H9 (cell line): Measurements from ENCODE around the gene RAD18. TPM values are rescaled to one million over a fixed set of nuclear protein-coding genes. Genes with fewer than 3 reads are reported as not detected.

Source experiments
- DNase-seq: peaks from one replicate; pipeline ENCODE4 v3.0.0-alpha.2; 2017
- H2AFZ ChIP-seq: one replicate; pipeline ENCODE4 v1.6.1; 2013; ENCODE audit warnings: mild to moderate bottlenecking, low read length, control low read depth, moderate library complexity
- H2AK5ac ChIP-seq: 2 replicates; pipeline ENCODE4 v1.6.1; 2013; ENCODE audit warnings: low read length, control low read depth, mixed read lengths; ENCODE audit not compliant: insufficient read length
- H2BK120ac ChIP-seq: one replicate; pipeline ENCODE4 v1.6.1; 2013; ENCODE audit warnings: low read depth, mild to moderate bottlenecking, low read length, control low read depth, inconsistent platforms; ENCODE audit not compliant: poor library complexity, severe bottlenecking
- H2BK12ac ChIP-seq: 2 replicates; pipeline ENCODE4 v1.6.1; 2013; ENCODE audit warnings: low read length, control low read depth, mixed read lengths, low read depth; ENCODE audit not compliant: insufficient read length
- H2BK15ac ChIP-seq: 2 replicates; pipeline ENCODE4 v1.6.1; 2013; ENCODE audit warnings: low read depth, low read length, control low read depth
- H2BK20ac ChIP-seq: one replicate; pipeline ENCODE4 v1.6.1; 2013; ENCODE audit warnings: low read depth, mild to moderate bottlenecking, low read length, control low read depth, inconsistent platforms; ENCODE audit not compliant: poor library complexity, severe bottlenecking
- H2BK5ac ChIP-seq: 2 replicates; pipeline ENCODE4 v1.6.1; 2013; ENCODE audit warnings: low read length, control low read depth, mixed read lengths; ENCODE audit not compliant: insufficient read length
- H3K14ac ChIP-seq: 2 replicates; pipeline ENCODE4 v1.6.1; 2013; ENCODE audit warnings: low read length, control low read depth; ENCODE audit not compliant: insufficient read depth
- H3K18ac ChIP-seq: 2 replicates; pipeline ENCODE4 v1.6.1; 2013; ENCODE audit warnings: low read depth, mild to moderate bottlenecking, mixed read lengths, low read length, control low read depth; ENCODE audit not compliant: insufficient read length
- H3K23ac ChIP-seq: 2 replicates; pipeline ENCODE4 v1.6.1; 2013; ENCODE audit warnings: low read length, control low read depth, mixed read lengths, low read depth; ENCODE audit not compliant: insufficient read length
- H3K23me2 ChIP-seq: 2 replicates; pipeline ENCODE4 v1.6.1; 2013; ENCODE audit warnings: low read depth, mild to moderate bottlenecking, mixed read lengths, low read length, control low read depth; ENCODE audit not compliant: insufficient read length, poor library complexity, severe bottlenecking
- H3K27ac ChIP-seq: 2 replicates; pipeline ENCODE4 v1.5.1; 2013; ENCODE audit warnings: low read length, control low read depth, mixed read lengths, low read depth; ENCODE audit not compliant: insufficient read length
- H3K27me3 ChIP-seq: 2 replicates; pipeline ENCODE4 v1.6.1; 2013; ENCODE audit warnings: low read length, control low read depth, inconsistent platforms; ENCODE audit not compliant: insufficient read depth
- H3K4ac ChIP-seq: 2 replicates; pipeline ENCODE4 v1.6.1; 2013; ENCODE audit warnings: low read depth, mild to moderate bottlenecking, control low read depth, inconsistent platforms, low read length, moderate library complexity
- H3K4me1 ChIP-seq: 2 replicates; pipeline ENCODE4 v1.6.1; 2013; ENCODE audit warnings: low read length, control low read depth, inconsistent platforms; ENCODE audit not compliant: insufficient read depth
- H3K4me2 ChIP-seq: 2 replicates; pipeline ENCODE4 v1.6.1; 2013; ENCODE audit warnings: low read length, control low read depth, mixed read lengths; ENCODE audit not compliant: insufficient read length, insufficient read depth
- H3K56ac ChIP-seq: 2 replicates; pipeline ENCODE4 v1.6.1; 2013; ENCODE audit warnings: low read depth, mild to moderate bottlenecking, mixed read lengths, low read length, control low read depth; ENCODE audit not compliant: insufficient read length
- H3K79me1 ChIP-seq: 2 replicates; pipeline ENCODE4 v1.6.1; 2013; ENCODE audit warnings: low read depth, mild to moderate bottlenecking, moderate library complexity, low read length, control low read depth, inconsistent platforms; ENCODE audit not compliant: insufficient read depth, poor library complexity, severe bottlenecking
- H3K79me2 ChIP-seq: 2 replicates; pipeline ENCODE4 v1.6.1; 2013; ENCODE audit warnings: low read length, control low read depth, inconsistent platforms; ENCODE audit not compliant: insufficient read depth
- H3K9ac ChIP-seq: 2 replicates; pipeline ENCODE4 v1.6.1; 2013; ENCODE audit warnings: low read length, control low read depth, mixed read lengths; ENCODE audit not compliant: insufficient read length; ENCODE audit errors: extremely low read depth
- H3K9me3 ChIP-seq: one replicate; pipeline ENCODE4 v1.6.1; 2013; ENCODE audit warnings: low read depth, low read length, inconsistent platforms; ENCODE audit not compliant: control insufficient read depth
- H3T11ph ChIP-seq: one replicate; pipeline ENCODE4 v1.6.1; 2013; ENCODE audit warnings: mild to moderate bottlenecking, low read length, control low read depth, inconsistent platforms
- H4K20me1 ChIP-seq: one replicate; pipeline ENCODE4 v1.6.1; 2013; ENCODE audit not compliant: control insufficient read depth, insufficient read length, insufficient read depth
- H4K5ac ChIP-seq: 2 replicates; pipeline ENCODE4 v1.6.1; 2013; ENCODE audit warnings: low read depth, mild to moderate bottlenecking, mixed read lengths, low read length, control low read depth; ENCODE audit not compliant: insufficient read length
- H4K8ac ChIP-seq: replicated peaks from 2 replicates; pipeline ENCODE4 v1.6.1; 2013; ENCODE audit warnings: low read length, control low read depth, mixed read lengths, low read depth; ENCODE audit not compliant: insufficient read length
- H4K91ac ChIP-seq: 2 replicates; pipeline ENCODE4 v1.6.1; 2013; ENCODE audit warnings: low read depth, mild to moderate bottlenecking, moderate library complexity, mixed read lengths, low read length, control low read depth; ENCODE audit not compliant: insufficient read length
- H3K27ac Mint-ChIP-seq, 3 experiments: 2 replicates in 2 of 3; 3 replicates in 1 of 3; pipeline ENCODE4 v1.8.0; 2020 to 2021; ENCODE audit warnings: mixed read lengths in 3 of 3, mild to moderate bottlenecking in 1 of 3, moderate library complexity in 1 of 3
- H3K27me3 Mint-ChIP-seq: 2 replicates; pipeline ENCODE4 v1.8.0; 2021; ENCODE audit warnings: low read depth, mild to moderate bottlenecking, moderate library complexity, mixed read lengths
- H3K36me3 Mint-ChIP-seq, 3 experiments: 2 replicates in 2 of 3; 3 replicates in 1 of 3; pipeline ENCODE4 v1.8.0; 2020 to 2021; ENCODE audit warnings: low read depth in 3 of 3, mixed read lengths in 3 of 3; ENCODE audit not compliant: insufficient read depth in 1 of 3
- H3K4me1 Mint-ChIP-seq, 2 experiments: 2 replicates each; pipeline ENCODE4 v1.8.0; 2020; ENCODE audit warnings: mixed read lengths in 2 of 2
- H3K4me3 Mint-ChIP-seq, 2 experiments: 2 replicates in 1 of 2; 3 replicates in 1 of 2; pipeline ENCODE4 v1.8.0; 2020 to 2021; ENCODE audit warnings: mild to moderate bottlenecking in 2 of 2, mixed read lengths in 2 of 2, moderate library complexity in 1 of 2
- H3K9me3 Mint-ChIP-seq, 2 experiments: 2 replicates in 1 of 2; 3 replicates in 1 of 2; pipeline ENCODE4 v1.8.0; 2020; ENCODE audit warnings: mild to moderate bottlenecking in 2 of 2, mixed read lengths in 2 of 2, moderate library complexity in 1 of 2
- CTCF ChIP-seq: fragments of 200-600 bp; sonication (generic); conservative IDR thresholded peaks from 3 replicates; pipeline ENCODE4 v1.8.0; 2021; ENCODE audit warnings: antibody characterized with exemption, mild to moderate bottlenecking
- total RNA-seq: library from RNA; stranded (reverse); gene quantifications from 2 replicates; pipeline ENCODE4 v1.2.1, GENCODE V29; 2021

Gene RAD18
- total RNA-seq, 1 experiment from 2014 or later: 27.8 TPM

- H3K27me3 Mint-ChIP-seq: no peaks in the 10 kb centered on the region
- peaks cover 4 to 13% of the 10 kb centered on the region in 2 experiments; a peak in 3 of 5 replicates for H3K9me3 Mint-ChIP-seq
These were observed 77.5 kb downstream of the RAD18 start for GRCh38 chr3:8885536-8886316.

More at GRCh38 chr3:8885536-8886316, 77.5 kb downstream of the RAD18 start:
- Histone ChIP-seq H3T11ph (no peak overlapping the region), H2BK20ac (no peak overlapping the region), H3K4me1 (peaks cover 6% of the 10 kb centered on the region; the same call in 1 of the 2 replicates), H3K27me3 (no peaks in the 10 kb centered on the region), H2AFZ (no peak overlapping the region), H2BK5ac (no peak overlapping the region), H3K4me2 (no peak overlapping the region), H2BK12ac (no peak overlapping the region), H3K23ac (no peak overlapping the region), H4K20me1 (no peaks in the 10 kb centered on the region), H3K9ac (no peak overlapping the region), H4K8ac (no peak overlapping the region), H3K9me3 (no peaks in the 10 kb centered on the region), H2BK120ac (no peak overlapping the region), H4K91ac (no peak overlapping the region), H3K56ac (no peak overlapping the region), H4K5ac (no peak overlapping the region), H2AK5ac (no peak overlapping the region), H3K79me2 (no peaks in the 10 kb centered on the region), H3K79me1 (no peaks in the 10 kb centered on the region), H3K18ac (no peak overlapping the region), H3K23me2 (no peaks in the 10 kb centered on the region), H3K4ac (no peak overlapping the region), H3K27ac (no peak overlapping the region), H2BK15ac (no peak overlapping the region), H3K14ac (no peak overlapping the region)
- DNase-seq: no peak
- no peak overlapping the region for H3K4me3 Mint-ChIP-seq
- TF ChIP-seq CTCF: no peak
- peaks cover 12 to 13% of the 10 kb centered on the region in 2 experiments for H3K4me1 Mint-ChIP-seq
- no peak overlapping the region for H3K27ac Mint-ChIP-seq
- H3K36me3 Mint-ChIP-seq: peaks cover 21 to 45% (median 24%) of the 10 kb centered on the region in 3 experiments
